Activated gamma-delta T cell (primary cell): ENCODE results near the gene P2RX3.
"Not testable (repeated sequence)": the region's sequence is repeated elsewhere in the genome, so short reads cannot be mapped to it uniquely, and the experiment has no call there.

Experiments
- DNase-seq: peaks from one replicate; lab custom pipeline; 2025; lab: John Stamatoyannopoulos, UW

The P2RX3 gene

GRCh38 chr11:57397394-57397990 is 59.3 kb downstream of the P2RX3 start:
- no peak for DNase-seq

- DNase-seq = no peak
Measured at GRCh38 chr11:57399221-57399620, 61.1 kb downstream of the P2RX3 start.

GRCh38 chr11:57399972-57400578 is 61.9 kb downstream of the P2RX3 start:
- DNase-seq = no peak

GRCh38 chr11:57402188-57403002 is 64.2 kb downstream of the P2RX3 start:
- DNase-seq = no peak

GRCh38 chr11:57403003-57403801 is 65.0 kb downstream of the P2RX3 start:
- DNase-seq = not testable (repeated sequence)

GRCh38 chr11:57403802-57404147 is 65.6 kb downstream of the P2RX3 start:
- DNase-seq = no peak

GRCh38 chr11:57405271-57405860 is 67.2 kb downstream of the P2RX3 start:
- DNase-seq = no peak

- DNase-seq = no peak
Measured at GRCh38 chr11:57406337-57406904, 68.3 kb downstream of the P2RX3 start.

GRCh38 chr11:57407010-57407920 is 69.1 kb downstream of the P2RX3 start:
- no peak for DNase-seq

GRCh38 chr11:57407941-57408475 is 69.9 kb downstream of the P2RX3 start:
- no peak for DNase-seq

- DNase-seq = no peak
Measured at GRCh38 chr11:57408771-57409170, 70.6 kb downstream of the P2RX3 start.

GRCh38 chr11:57409321-57410100 is 71.4 kb downstream of the P2RX3 start:
- no peak for DNase-seq

- DNase-seq = no peak
Measured at GRCh38 chr11:57410287-57410686, 72.1 kb downstream of the P2RX3 start.

GRCh38 chr11:57413681-57414080 is 75.5 kb downstream of the P2RX3 start:
- DNase-seq = no peak

GRCh38 chr11:57414612-57415212 is 76.6 kb downstream of the P2RX3 start:
- no peak for DNase-seq

GRCh38 chr11:57416436-57416835 is 78.3 kb downstream of the P2RX3 start:
- no peak for DNase-seq

GRCh38 chr11:57417056-57417455 is 78.9 kb downstream of the P2RX3 start:
- no peak for DNase-seq

- DNase-seq = no peak
Measured at GRCh38 chr11:57418131-57418530, 80.0 kb downstream of the P2RX3 start.

GRCh38 chr11:57419146-57419545 is 81.0 kb downstream of the P2RX3 start:
- no peak for DNase-seq
